K562 (cell line): ENCODE measurements around the gene SLFN5.

ENCODE experiments used
- EP300 ChIP-seq: IDR thresholded peaks from 2 replicates; pipeline ENCODE4 v1.6.1; 2012; ENCODE audit warnings: low read length, improper control_type of control experiment
- MAFK ChIP-seq: IDR thresholded peaks from 2 replicates; pipeline ENCODE4 v1.6.1; 2011; ENCODE audit warnings: low read length, improper control_type of control experiment
- TCF7L2 ChIP-seq: fragments of 150-350 bp; IDR thresholded peaks from 2 replicates; pipeline ENCODE4 v1.6.1; 2016; ENCODE audit warnings: low read depth, mild to moderate bottlenecking, low read length, moderate library complexity
- YBX1 ChIP-seq: fragments of 450-650 bp; IDR thresholded peaks from 2 replicates; pipeline ENCODE4 v1.7.1; 2016; ENCODE audit warnings: mild to moderate bottlenecking
- ZNF274 ChIP-seq: IDR thresholded peaks from 2 replicates; pipeline ENCODE4 v1.6.1; 2011; ENCODE audit warnings: low read depth, mild to moderate bottlenecking, low read length, moderate library complexity, borderline replicate concordance
- ZNF41 ChIP-seq: fragments of 250-450 bp; sonication (Bioruptor Pico); conservative IDR thresholded peaks from 2 replicates; pipeline ENCODE4 v1.4.0; 2020; ENCODE audit warnings: mild to moderate bottlenecking
- TF ChIP-seq, protein P1 (sequence below): sonication (generic); formaldehyde crosslinking; IDR thresholded peaks from 2 replicates; pipeline ENCODE4 v1.8.1; 2022; ENCODE audit warnings: missing genetic modification reagents
- TF ChIP-seq, protein P2 (sequence below): IDR thresholded peaks from 2 replicates; pipeline ENCODE4 v1.6.1; 2016; ENCODE audit warnings: missing genetic modification characterization, missing compliant biosample characterization
- TF ChIP-seq, protein P3 (sequence below): sonication (generic); formaldehyde crosslinking; IDR thresholded peaks from 2 replicates; pipeline ENCODE4 v1.8.0; 2022; ENCODE audit warnings: mild to moderate bottlenecking, missing genetic modification reagents

DNA sequence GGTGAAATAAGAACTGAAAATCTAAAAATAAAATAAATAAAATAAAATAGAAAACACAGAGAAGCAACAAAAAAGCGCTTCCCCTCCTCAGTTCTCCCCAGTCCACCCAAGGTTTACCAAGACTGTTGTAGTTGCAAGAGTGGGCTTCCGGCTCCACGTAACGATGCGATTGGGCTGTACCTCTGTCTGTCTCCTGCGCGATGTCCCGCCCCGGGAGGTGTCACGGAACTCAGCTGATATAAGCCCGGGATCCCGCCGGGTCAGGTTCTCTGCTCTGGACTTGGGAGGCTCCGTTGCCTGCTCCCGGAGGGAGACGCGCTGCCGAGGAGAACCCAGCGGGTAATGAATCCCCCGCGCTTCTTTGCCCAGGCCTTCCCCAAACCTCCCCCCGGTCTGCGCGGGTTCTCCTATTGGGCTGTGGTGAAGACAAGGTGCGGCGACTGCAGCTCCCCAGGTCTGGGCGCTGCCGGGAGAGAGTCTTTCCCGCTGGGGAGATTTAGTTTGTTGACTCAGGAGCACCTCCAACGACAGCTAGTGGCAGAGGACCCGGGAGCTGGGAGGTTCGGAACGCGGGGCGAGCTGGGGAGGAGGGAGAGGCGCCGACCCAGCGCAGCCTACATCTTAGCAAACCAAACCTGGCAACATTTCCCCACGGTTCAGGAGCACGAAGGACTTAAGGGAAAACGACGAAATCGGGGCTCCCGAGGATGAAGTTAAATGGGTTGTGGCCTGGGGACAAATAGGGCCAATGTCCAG is at the start of gene SLFN5:
- TF ChIP-seq, protein P1, sequence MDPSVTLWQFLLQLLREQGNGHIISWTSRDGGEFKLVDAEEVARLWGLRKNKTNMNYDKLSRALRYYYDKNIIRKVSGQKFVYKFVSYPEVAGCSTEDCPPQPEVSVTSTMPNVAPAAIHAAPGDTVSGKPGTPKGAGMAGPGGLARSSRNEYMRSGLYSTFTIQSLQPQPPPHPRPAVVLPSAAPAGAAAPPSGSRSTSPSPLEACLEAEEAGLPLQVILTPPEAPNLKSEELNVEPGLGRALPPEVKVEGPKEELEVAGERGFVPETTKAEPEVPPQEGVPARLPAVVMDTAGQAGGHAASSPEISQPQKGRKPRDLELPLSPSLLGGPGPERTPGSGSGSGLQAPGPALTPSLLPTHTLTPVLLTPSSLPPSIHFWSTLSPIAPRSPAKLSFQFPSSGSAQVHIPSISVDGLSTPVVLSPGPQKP: no peak
- TF ChIP-seq, protein P2, sequence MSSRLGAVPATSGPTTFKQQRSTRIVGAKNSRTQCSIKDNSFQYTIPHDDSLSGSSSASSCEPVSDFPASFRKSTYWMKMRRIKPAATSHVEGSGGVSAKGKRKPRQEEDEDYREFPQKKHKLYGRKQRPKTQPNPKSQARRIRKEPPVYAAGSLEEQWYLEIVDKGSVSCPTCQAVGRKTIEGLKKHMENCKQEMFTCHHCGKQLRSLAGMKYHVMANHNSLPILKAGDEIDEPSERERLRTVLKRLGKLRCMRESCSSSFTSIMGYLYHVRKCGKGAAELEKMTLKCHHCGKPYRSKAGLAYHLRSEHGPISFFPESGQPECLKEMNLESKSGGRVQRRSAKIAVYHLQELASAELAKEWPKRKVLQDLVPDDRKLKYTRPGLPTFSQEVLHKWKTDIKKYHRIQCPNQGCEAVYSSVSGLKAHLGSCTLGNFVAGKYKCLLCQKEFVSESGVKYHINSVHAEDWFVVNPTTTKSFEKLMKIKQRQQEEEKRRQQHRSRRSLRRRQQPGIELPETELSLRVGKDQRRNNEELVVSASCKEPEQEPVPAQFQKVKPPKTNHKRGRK (tag): no peak
- no peak for TF ChIP-seq MAFK
- TF ChIP-seq TCF7L2: no peak
- TF ChIP-seq YBX1: no peak
- no peak for TF ChIP-seq EP300
- no peak for TF ChIP-seq ZNF274
- TF ChIP-seq ZNF41 (CRISPR knock-in tag): no peak
- TF ChIP-seq, protein P3, sequence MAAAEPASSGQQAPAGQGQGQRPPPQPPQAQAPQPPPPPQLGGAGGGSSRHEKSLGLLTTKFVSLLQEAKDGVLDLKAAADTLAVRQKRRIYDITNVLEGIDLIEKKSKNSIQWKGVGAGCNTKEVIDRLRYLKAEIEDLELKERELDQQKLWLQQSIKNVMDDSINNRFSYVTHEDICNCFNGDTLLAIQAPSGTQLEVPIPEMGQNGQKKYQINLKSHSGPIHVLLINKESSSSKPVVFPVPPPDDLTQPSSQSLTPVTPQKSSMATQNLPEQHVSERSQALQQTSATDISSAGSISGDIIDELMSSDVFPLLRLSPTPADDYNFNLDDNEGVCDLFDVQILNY: no peak
